Ascending aorta (tissue), 2 donors: Measurements from ENCODE around the gene MED16. TPM values are rescaled to one million over a fixed set of nuclear protein-coding genes. Genes with fewer than 3 reads are reported as not detected.

Source experiments
- DNase-seq, 2 donors: peaks; one replicate each; pipeline ENCODE4 v3.0.0-alpha.2; 2019; ENCODE audit warnings: low spot score in 2 of 2
- H3K27ac ChIP-seq, 2 donors: fragments of 200-600 bp; sonication (generic); one replicate each; pipeline ENCODE4 v1.5.1; 2016 to 2017; ENCODE audit warnings: mild to moderate bottlenecking in 1 of 2
- H3K27me3 ChIP-seq: fragments of 200-600 bp; sonication (generic); one replicate; pipeline ENCODE4 v1.5.1; 2017
- H3K36me3 ChIP-seq, 2 donors: fragments of 200-600 bp; sonication (generic); one replicate each; pipeline ENCODE4 v1.5.1; 2016
- H3K4me1 ChIP-seq, 2 donors: fragments of 200-600 bp; sonication (generic); one replicate each; pipeline ENCODE4 v1.5.1; 2016 to 2017; ENCODE audit warnings: mild to moderate bottlenecking in 1 of 2
- H3K4me3 ChIP-seq, 2 donors: fragments of 200-600 bp; sonication (generic); one replicate each; pipeline ENCODE4 v1.5.1; 2016 to 2017; ENCODE audit warnings: mild to moderate bottlenecking in 1 of 2
- H3K9me3 ChIP-seq, 2 donors: fragments of 200-600 bp; sonication (generic); one replicate each; pipeline ENCODE4 v1.5.1; 2016
- CTCF ChIP-seq, 3 experiments: fragments of 200-600 bp in 2 of 3; fragments of 450-650 bp in 1 of 3; sonication (generic) in 2 of 3; IDR thresholded peaks; one replicate each; pipeline ENCODE4 v1.5.1; 2016 to 2019; ENCODE audit warnings: antibody characterized with exemption in 3 of 3, mild to moderate bottlenecking in 1 of 3, moderate library complexity in 1 of 3
- intact Hi-C: fragments of 100-400 bp; cut with DNase I; formaldehyde crosslinking; loops from one replicate; pipeline ENCODE4 v1.15.1; 2023
- total RNA-seq: library from RNA; depleted of rRNA; stranded (reverse); fragments of >200 nt; gene quantifications from one replicate; pipeline ENCODE4 v1.1.0, GENCODE V29; 2016

Gene MED16
- total RNA-seq, 1 donor from 2014 or later, result 73.2 TPM

GRCh38 chr19:889662-890295 lies 3.2 kb downstream of the MED16 start:
- Histone ChIP-seq H3K36me3 (peaks cover 35 to 36% of the 10 kb centered on the region in 2 donors), H3K4me3 (no peak overlapping the region), H3K27ac (no peak overlapping the region), H3K9me3 (no peaks in the 10 kb centered on the region), H3K27me3 (no peaks in the 10 kb centered on the region), H3K4me1 (peaks cover 4 to 6% of the 10 kb centered on the region in 2 donors)
- intact Hi-C loops, result no loop called here
- no peak for TF ChIP-seq CTCF (IDR thresholded peaks at IDR 0.05)
- no peak for DNase-seq

DNA sequence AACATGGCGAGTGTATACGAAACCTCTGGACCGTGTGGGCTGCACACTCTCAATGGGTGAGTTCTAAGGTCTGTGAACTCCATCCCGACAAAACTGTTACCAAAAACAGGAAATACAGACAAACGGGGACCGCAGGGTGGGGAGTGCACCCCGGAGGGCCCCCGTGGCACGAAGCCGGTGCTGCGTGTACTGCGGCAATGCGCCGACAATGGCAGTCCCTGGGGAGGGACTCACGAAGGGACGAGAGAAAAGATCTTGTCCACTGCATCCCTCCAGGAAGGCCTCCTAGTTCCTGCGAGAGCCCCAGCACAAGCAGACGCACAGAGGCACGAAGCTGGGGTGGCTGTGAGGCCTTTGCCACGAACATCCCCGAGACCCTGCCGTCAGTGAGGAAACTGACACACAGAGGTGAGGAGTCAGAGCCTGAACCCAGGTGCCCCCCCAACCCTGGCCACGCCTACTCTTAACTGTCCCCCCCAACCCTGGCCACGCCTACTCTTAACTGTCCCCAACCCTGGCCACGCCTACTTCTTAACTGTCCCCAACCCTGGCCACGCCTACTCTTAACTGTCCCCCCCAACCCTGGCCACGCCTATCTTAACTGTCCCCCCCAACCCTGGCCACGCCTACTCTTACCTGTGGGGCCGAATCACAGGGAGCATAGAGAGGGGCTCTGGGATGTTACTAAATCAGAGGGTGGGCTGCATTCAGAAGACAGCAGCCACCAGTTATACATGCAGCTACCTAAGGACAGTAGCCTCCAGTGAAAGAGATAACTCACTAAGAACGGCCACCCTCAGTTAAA lies 4.2 kb downstream of the MED16 start:
- TF ChIP-seq CTCF (IDR thresholded peaks at IDR 0.05), result no peak
- peaks cover 42 to 45% of the 10 kb centered on the region in 2 donors for H3K36me3 ChIP-seq
- intact Hi-C loops, result no loop called here

DNA sequence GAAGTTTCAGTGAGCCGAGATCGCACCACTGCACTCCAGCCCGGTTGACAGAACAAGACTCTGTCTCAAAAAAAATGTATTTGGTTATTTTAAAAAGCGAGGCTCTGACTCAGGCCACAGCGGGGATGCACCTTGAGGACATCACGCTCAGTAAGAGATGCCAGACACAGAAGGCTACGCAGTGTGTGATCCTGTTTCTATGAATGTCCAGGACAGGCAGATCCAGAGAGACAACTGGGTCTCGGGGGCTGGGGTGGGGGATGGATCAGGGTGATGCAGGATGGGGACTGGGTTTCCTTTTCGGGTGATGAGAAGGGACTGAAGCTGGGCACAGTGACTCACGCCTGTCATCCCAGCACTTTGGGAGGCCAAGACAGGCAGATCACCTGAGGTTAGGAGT lies 5.4 kb downstream of the MED16 start:
- DNase-seq, result no peak
- TF ChIP-seq CTCF (IDR thresholded peaks at IDR 0.05), result no peak
- Histone ChIP-seq H3K9me3 (no peaks in the 10 kb centered on the region), H3K4me3 (no peak overlapping the region), H3K27ac (no peak overlapping the region), H3K27me3 (no peaks in the 10 kb centered on the region), H3K36me3 (peaks cover 46 to 56% of the 10 kb centered on the region in 2 donors), H3K4me1 (peaks cover 4 to 6% of the 10 kb centered on the region in 2 donors)
- intact Hi-C loops, result no loop called here

More for the DNA sequence above, 4.2 kb downstream of the MED16 start:
- Histone ChIP-seq H3K27ac (no peak overlapping the region), H3K27me3 (no peaks in the 10 kb centered on the region), H3K4me3 (no peak overlapping the region), H3K4me1 (peaks cover 4 to 6% of the 10 kb centered on the region in 2 donors), H3K9me3 (no peaks in the 10 kb centered on the region)
- DNase-seq, result no peak

- DNase-seq, result no peak
- Histone ChIP-seq H3K4me1 (peaks cover 2 to 3% of the 10 kb centered on the region in 2 donors), H3K27ac (no peak overlapping the region), H3K4me3 (no peak overlapping the region), H3K27me3 (no peaks in the 10 kb centered on the region), H3K9me3 (no peaks in the 10 kb centered on the region), H3K36me3 (peaks cover 50 to 61% of the 10 kb centered on the region in 2 donors)
- no peak for TF ChIP-seq CTCF (IDR thresholded peaks at IDR 0.05)
- intact Hi-C loops, result no loop called here
These were observed 5.9 kb downstream of the MED16 start for GRCh38 chr19:887072-887471.

- no peak for DNase-seq
- Histone ChIP-seq H3K27ac (no peak overlapping the region), H3K4me1 (no peaks in the 10 kb centered on the region), H3K36me3 (peaks cover 59 to 75% of the 10 kb centered on the region in 2 donors), H3K27me3 (no peaks in the 10 kb centered on the region), H3K9me3 (no peaks in the 10 kb centered on the region), H3K4me3 (no peak overlapping the region)
- intact Hi-C loops, result no loop called here
- TF ChIP-seq CTCF (IDR thresholded peaks at IDR 0.05), result no peak
These were observed 7.3 kb downstream of the MED16 start for GRCh38 chr19:885536-886224.
